Spinal cord (tissue), 10 donors: ENCODE measurements around the gene FAM83G. TPM values are rescaled to one million over a fixed set of nuclear protein-coding genes. Genes with fewer than 3 reads are reported as not detected.

Source experiments
- DNase-seq, 6 donors: peaks; one replicate each; pipeline versions ENCODE4 v3.0.0 to v3.0.0-alpha.2; 2013 to 2015; ENCODE audit warnings: low spot score in 6 of 6, low read depth in 4 of 6
- H3K27ac ChIP-seq: one replicate; pipeline ENCODE4 v1.5.1; 2013; ENCODE audit warnings: low read depth, low read length, control low read depth
- H3K27me3 ChIP-seq: one replicate; pipeline ENCODE4 v1.6.1; 2013; ENCODE audit warnings: low read length; ENCODE audit not compliant: control insufficient read depth, insufficient read depth
- H3K36me3 ChIP-seq: one replicate; pipeline ENCODE4 v1.6.1; 2013; ENCODE audit warnings: low read length; ENCODE audit not compliant: control insufficient read depth, insufficient read depth
- H3K4me1 ChIP-seq: one replicate; pipeline ENCODE4 v1.6.1; 2013; ENCODE audit warnings: low read length; ENCODE audit not compliant: control insufficient read depth, insufficient read depth
- H3K4me3 ChIP-seq: one replicate; pipeline ENCODE4 v1.5.1; 2013; ENCODE audit warnings: low read depth, low read length, control low read depth
- H3K9me3 ChIP-seq: one replicate; pipeline ENCODE4 v1.6.1; 2013; ENCODE audit warnings: low read length; ENCODE audit not compliant: control insufficient read depth, insufficient read depth
- WGBS: methylation state at CpG from one replicate; pipeline ENCODE4 v1.1.5; 2013; ENCODE audit warnings: missing lambda C conversion rate; ENCODE audit not compliant: insufficient coverage; 5-methylcytosine and 5-hydroxymethylcytosine counted together
- polyA plus RNA-seq, 2 donors: library from polyadenylated mRNA; unstranded; fragments of 120-200 nt; gene quantifications; one replicate each; pipeline ENCODE4 v1.2.1, GENCODE V29; 2013; ENCODE audit not compliant: insufficient read length in 2 of 2
- total RNA-seq, 2 donors: library from RNA; depleted of rRNA in 1 of 2; stranded (reverse); fragments of 120-200 nt in 1 of 2; fragments of >200 nt in 1 of 2; gene quantifications; one replicate each; pipeline versions ENCODE4 v1.2.3 to v1.2.4, GENCODE V29; 2013 to 2014
- donor health status: healthy.

Gene FAM83G
- total and polyA plus RNA-seq, 4 donors = 1.2 to 2.1 (median 1.6) TPM

DNA sequence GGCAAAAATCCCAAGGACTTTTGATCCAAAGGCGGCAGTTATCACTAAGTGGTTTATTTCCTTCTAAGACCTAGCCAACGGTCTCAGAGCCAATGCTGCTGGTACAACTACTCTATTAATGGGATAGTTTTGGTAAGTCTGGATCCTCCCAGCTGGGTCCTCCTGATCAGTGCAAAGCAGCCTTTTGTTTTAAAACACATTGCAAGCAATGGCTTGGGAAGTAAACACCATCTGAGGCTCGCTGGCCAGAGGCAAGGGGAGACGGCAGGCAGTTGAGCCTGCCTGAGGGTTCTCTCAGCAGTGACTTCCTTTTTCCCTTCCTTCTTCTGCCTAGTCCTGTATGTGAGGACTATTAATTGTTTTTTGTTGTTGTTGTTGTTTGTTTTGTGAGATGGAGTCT is 54.2 kb downstream of the FAM83G start:
- H3K27ac ChIP-seq = no peak overlapping the region
- H3K36me3 ChIP-seq = no peaks in the 10 kb centered on the region
- DNase-seq = no peak
- no peak overlapping the region for H3K4me3 ChIP-seq
- H3K9me3 ChIP-seq = no peaks in the 10 kb centered on the region
- no peaks in the 10 kb centered on the region for H3K4me1 ChIP-seq
- H3K27me3 ChIP-seq = no peaks in the 10 kb centered on the region
- 53% methylated on average over 3 of the region's 4 CpGs for WGBS

DNA sequence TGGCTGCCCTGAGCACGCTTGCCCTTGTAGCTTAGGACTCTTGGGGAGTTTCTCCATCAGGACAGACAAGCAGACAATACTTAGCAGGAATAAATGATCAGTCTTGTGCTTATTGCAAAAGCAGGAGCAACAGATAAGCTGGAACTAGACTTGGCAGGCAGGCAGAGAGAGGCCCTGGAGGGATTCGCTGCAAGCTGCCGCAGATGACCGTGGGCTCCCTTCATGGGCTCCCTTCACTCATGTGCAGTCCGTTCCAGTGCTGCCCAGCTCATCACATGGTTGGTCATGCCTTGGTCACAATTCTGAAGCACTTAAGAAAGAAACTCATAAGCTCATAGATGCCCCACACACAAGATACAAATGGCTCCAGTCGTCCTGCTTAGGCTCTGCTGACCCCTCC is 55.0 kb downstream of the FAM83G start:
- no peaks in the 10 kb centered on the region for H3K27me3 ChIP-seq
- WGBS = 77% methylated on average over 5 of the region's 6 CpGs
- DNase-seq = no peak
- H3K27ac ChIP-seq = no peak overlapping the region
- H3K4me3 ChIP-seq = no peak overlapping the region
- H3K4me1 ChIP-seq = no peaks in the 10 kb centered on the region
- H3K9me3 ChIP-seq = no peaks in the 10 kb centered on the region
- H3K36me3 ChIP-seq = no peaks in the 10 kb centered on the region

DNA sequence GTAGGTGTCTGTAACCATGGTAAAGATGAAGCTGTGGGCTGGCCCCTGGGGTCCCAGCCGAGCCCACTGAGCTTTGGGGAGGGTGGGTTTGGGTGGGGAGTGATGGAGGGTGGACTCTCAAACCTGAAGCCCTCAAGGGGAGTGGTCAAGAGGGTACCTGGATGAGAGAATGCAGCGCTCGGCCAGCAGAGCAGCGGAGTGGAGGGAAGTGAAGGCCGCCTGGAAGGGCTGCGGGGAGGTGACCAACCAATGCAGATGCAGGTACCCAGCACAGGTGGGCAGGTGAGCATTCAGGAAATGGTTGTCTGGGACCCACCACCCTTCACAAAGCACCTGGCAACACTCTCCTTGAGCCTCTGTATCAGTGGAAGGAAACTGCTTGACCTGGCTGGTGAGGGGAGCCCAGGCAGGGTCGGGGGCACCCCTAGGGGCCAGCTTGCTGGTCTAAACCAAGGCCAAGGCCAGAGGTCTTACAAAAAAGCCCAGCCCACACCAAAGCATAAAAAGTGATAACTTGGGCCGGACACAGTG is 56.0 kb downstream of the FAM83G start:
- Histone ChIP-seq H3K9me3 (no peaks in the 10 kb centered on the region), H3K4me3 (no peak overlapping the region), H3K27ac (no peak overlapping the region), H3K27me3 (no peaks in the 10 kb centered on the region), H3K4me1 (no peaks in the 10 kb centered on the region), H3K36me3 (no peaks in the 10 kb centered on the region)
- no peak for DNase-seq
- 83% methylated on average over 7 of the region's 8 CpGs for WGBS

DNA sequence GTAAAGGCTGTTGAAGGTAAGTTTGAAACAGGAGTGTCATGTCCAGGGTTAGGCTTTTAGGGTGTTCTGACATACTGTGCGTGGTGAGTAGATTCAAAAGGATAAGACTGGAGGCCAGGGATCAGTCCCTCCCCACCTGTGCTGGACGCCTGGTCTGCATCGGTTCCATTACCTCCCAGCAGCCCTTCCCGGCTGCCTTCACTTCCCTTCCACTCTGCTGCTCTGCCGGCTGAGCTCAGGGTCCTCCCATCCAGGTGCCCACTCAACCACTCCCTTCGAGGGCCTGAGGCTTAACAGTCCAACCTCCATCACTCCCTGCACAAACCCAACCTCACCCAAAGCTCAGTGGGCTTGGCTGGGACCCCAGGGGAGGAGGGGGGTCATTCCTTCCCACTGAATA is 56.7 kb downstream of the FAM83G start:
- Histone ChIP-seq H3K27me3 (no peaks in the 10 kb centered on the region), H3K27ac (no peak overlapping the region), H3K9me3 (no peaks in the 10 kb centered on the region), H3K4me1 (no peaks in the 10 kb centered on the region), H3K36me3 (no peaks in the 10 kb centered on the region), H3K4me3 (no peak overlapping the region)
- no peak for DNase-seq
- no CpG with 5 or more reads among the region's 6 CpGs for WGBS

DNA sequence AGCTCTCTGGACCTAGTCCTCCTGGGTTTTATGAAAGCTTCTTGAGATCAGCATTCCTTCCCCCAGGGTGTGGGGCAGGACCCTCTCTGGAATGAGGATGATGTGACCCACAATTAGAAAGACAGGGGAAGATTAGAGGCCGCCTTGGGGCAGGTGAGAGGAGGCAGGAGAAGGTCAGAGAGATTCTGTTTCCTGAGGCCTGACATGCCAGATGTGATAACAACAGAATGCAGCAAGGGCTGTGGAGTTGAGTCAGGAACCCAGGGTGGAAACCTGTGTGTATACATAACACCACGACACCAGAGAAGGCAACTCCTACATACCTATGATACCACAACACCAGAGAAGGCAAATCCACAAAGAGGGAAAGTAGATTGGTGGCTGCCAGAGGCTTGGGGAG is 58.0 kb downstream of the FAM83G start:
- Histone ChIP-seq H3K4me3 (no peak overlapping the region), H3K9me3 (no peaks in the 10 kb centered on the region), H3K27me3 (no peaks in the 10 kb centered on the region), H3K36me3 (no peaks in the 10 kb centered on the region), H3K27ac (no peak overlapping the region), H3K4me1 (no peaks in the 10 kb centered on the region)
- DNase-seq = no peak
- WGBS = 43% methylated on average over 1 of the region's 2 CpGs

DNA sequence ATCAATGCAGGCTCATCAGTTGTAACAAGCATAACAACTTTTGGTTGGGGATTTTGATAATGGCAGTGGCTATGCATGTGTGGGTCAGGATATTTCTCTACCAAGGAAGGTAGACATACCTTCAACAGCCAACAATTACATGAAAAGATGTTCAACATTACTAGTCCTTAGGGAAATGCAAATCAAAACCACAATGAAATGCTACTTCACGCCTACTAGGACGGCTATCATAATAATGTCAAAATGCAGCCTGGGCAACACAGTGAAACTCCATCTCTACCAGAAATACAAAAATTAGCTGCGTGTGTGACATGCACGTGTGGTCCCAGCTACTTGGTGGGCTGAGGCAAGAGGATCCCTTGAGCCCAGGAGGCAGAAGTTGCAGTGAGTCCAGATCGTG is 59.9 kb downstream of the FAM83G start:
- WGBS = 87% methylated on average over 5 of the region's 5 CpGs
- H3K27me3 ChIP-seq = no peaks in the 10 kb centered on the region
- DNase-seq = no peak
- H3K36me3 ChIP-seq = no peaks in the 10 kb centered on the region
- no peak overlapping the region for H3K4me3 ChIP-seq
- H3K4me1 ChIP-seq = no peaks in the 10 kb centered on the region
- H3K9me3 ChIP-seq = no peaks in the 10 kb centered on the region
- H3K27ac ChIP-seq = no peak overlapping the region

DNA sequence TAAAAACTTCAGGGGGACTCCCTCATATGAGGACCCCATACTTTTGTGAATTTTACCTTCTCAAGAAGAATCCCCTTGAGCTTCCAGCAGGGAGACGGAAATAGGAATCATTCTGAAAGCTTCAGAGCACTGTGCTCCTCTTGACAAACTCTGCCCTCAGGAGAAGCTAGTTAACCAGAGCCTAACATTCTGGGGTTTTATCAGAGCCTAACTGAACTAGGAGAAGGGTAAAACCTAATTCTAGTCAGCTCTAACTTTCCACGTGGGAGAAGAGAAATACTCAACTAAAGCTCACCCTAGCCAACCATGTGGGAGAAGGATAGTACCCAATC is 65.9 kb downstream of the FAM83G start:
- Histone ChIP-seq H3K9me3 (no peaks in the 10 kb centered on the region), H3K4me1 (no peaks in the 10 kb centered on the region), H3K4me3 (no peak overlapping the region), H3K27me3 (no peaks in the 10 kb centered on the region), H3K27ac (no peak overlapping the region), H3K36me3 (no peaks in the 10 kb centered on the region)
- DNase-seq = no peak
- WGBS = no CpG with 5 or more reads among the region's 2 CpGs

DNA sequence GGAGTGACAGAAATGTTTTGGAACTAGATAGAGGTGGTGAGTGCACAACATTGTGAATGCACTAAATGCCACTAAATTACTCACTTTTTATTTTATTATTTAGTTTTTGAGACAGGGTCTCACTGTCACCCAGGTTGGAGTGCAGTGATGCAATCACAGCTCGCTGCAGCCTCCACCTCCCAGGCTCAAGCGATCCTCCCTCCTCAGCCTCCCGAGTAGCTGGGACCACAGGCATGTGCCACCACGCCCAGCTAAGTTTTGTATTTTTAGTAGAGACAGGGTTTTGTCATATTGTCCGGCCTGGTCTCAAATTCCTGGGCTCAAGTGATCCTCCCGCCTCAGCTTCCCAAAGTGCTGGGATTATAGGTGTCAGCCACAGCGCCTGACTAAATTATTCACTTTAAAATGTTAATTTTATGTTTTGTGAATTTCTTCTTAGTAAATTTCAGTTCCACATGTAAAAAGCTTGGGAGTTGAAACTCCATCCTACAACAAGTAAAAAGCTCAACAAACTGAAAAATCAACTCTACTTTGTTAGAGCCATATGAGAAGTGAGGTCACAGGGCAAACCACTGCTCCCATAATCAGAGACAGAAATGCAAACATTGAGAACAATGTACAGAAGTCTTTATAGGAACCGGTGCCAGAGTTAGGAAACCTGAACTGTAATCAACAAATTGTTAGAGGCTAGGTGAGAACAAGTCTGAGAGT is 66.4 kb downstream of the FAM83G start:
- no CpG with 5 or more reads among the region's 8 CpGs for WGBS
- Histone ChIP-seq H3K27me3 (no peaks in the 10 kb centered on the region), H3K4me1 (no peaks in the 10 kb centered on the region), H3K4me3 (no peak overlapping the region), H3K27ac (no peak overlapping the region), H3K9me3 (no peaks in the 10 kb centered on the region), H3K36me3 (peaks cover 2% of the 10 kb centered on the region)
- DNase-seq = no peak

DNA sequence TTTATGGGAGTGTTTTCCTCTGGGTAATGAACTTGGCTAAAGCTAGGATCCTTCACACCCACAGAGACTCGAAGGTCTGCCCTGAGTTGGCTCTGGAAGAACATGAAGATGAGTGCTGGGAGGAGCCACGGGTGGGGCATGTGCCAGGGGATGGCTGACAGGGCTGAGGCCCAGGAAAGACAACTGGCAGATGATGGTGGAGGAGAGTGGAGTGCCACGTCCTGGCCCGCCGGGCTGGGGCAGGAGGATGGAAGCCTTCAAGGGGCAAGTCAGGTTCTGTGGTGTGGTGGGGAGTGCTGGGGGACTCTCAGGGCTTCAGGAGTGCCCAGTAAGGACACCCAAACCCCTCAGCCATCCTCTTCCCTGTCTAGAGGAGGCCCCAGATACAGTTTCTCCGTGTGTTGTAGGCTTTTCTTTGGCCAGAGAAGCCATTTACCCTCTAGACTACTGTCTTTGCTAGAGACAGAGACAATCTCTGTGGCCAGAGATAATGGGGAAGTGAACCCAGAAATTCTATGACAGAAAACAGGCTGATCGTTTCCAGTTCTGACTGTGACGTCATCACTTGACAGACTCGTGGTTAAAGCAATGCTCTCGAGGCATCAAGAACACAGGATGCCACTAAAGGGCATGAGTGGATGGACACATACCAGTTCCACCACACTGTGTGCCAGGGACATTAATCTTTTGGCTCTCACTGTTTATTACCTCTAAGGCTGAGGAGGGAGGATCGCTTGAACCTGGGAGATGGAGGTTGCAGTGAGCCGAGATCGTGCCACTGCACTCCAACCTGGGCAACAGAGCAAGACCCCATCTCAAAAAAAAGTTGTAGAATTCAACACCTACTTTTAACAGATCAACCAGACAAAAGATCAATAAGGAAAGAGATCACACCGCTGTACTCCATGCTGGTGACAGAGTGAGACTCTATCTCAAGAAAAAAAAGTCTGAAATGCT is 71.2 kb downstream of the FAM83G start:
- no peaks in the 10 kb centered on the region for H3K27me3 ChIP-seq
- H3K4me3 ChIP-seq = no peak overlapping the region
- DNase-seq = no peak
- H3K36me3 ChIP-seq = peaks cover 35% of the 10 kb centered on the region
- 91% methylated on average over 8 of the region's 14 CpGs for WGBS
- H3K27ac ChIP-seq = no peak overlapping the region
- no peaks in the 10 kb centered on the region for H3K4me1 ChIP-seq
- H3K9me3 ChIP-seq = no peaks in the 10 kb centered on the region
